Muscle of arm (tissue), 12 donors: Measurements from ENCODE around the gene UBXN11. TPM values are rescaled to one million over a fixed set of nuclear protein-coding genes. Genes with fewer than 3 reads are reported as not detected.

ENCODE experiments used
- DNase-seq: peaks from one replicate; pipeline ENCODE4 v3.0.0-alpha.2; 2013
- polyA plus RNA-seq, 12 donors: library from polyadenylated mRNA; unstranded; fragments of 120-200 nt; gene quantifications; one replicate each; pipeline ENCODE4 v1.2.1, GENCODE V29; 2013; ENCODE audit not compliant: insufficient read length in 12 of 12

Gene UBXN11
- polyA plus RNA-seq, 12 donors: 5.3 to 20.5 (median 7.6) TPM; not detected in 1

DNA sequence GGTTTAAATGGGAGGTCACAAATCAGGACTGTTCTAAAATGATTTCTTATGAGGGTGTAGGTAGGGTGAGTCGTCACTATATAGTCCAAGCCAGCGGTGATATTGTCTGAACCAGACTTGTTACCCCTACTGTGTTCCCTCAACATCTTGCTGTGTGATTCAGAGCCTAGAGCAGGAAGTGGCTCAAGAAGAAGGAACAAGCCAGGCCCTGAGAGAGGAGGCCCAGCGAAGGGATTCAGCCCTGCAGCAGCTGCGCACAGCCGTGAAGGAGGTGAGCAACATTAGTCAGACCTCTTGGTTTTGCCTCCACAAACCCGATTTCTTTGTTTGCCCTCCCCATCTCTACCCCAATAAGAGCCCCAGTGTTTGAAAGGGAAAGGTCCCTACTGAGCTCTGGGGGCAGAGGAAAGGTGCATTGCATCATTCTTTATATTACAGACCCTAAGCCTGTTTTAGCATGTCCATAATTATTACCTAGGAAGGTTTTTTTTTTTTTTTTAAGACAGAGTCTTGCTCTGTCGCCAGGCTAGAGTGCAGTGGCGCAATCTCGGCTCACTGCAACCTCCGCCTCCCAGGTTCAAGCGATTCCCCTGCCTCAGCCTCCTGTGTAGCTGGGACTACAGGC lies 31.5 kb downstream of the UBXN11 start:
- no peak for DNase-seq

DNA sequence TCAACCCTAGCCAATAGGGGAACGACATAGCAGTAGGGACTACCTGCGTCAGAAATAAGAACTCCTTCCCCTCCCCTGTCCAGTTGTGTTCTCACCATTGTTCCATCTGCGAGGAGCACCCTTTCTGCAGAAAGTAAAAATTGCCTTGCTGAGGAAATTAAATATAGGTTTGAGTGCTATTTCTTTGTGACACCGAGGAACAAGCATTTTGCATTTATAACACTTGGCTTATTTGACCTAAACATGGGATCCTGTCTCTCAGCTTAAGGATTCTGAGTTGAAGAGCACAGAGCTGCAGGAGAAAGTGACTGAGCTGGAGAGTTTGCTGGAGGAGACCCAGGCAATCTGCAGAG lies 37.3 kb downstream of the UBXN11 start:
- no peak for DNase-seq

DNA sequence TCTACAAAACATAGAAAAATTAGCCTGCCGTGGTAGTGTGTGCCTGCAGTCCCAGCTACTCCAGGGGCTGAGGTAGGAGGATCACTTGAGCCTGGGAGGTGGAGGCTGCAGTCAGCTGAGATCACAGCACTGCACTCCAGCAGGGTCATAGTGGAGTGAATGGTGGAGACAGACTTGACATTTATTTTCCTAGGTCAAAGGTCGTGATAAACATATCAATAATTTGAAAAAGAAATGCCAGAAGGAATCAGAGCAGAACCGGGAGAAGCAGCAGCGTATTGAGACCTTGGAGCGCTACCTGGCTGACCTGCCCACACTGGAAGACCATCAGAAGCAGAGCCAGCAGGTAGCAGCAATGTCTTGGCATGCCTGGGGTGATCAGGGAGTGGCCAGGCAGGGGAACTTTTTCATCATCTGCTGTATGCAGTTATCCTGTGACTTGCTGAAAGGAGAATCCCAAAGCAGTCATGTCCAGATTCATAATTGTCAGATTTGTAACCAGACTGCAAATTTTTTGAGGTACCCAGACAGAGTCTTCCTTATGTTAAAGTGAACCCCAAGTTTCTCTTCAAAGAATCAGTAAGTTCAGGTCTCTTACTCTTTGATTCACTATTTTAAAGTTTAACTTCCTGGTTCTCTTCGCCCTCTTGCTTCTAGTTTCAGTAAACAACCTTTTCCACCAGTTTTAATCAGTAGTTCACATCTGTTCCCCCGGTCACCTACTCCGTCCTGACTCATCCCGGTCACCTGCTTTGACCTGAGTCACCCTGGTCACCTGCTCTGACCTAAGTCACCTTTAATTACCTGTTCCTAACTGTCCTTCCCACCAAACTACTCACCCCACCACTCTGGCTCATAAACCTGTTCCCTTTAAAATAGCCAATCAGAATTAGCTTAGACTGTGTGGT lies 37.9 kb downstream of the UBXN11 start:
- DNase-seq: no peak

DNA sequence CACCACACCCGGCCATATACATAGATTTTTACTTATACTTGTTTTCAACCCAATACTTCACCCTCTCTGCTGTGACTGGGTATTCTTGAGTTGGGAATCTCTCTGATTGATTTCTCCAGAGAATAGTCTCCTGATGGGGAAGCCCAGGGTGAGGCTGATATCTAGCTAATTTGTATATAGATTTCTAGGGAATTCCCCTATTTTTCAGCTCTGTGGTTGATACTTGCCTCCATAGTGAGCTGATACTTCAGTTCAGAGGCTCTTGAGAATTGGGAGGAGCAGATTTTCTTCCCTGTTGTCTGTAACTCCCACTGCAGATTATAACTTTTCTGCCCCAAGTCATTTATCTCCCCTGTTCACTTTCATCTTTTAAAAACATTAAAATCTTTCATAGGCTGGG lies 41.0 kb downstream of the UBXN11 start:
- DNase-seq: no peak

DNA sequence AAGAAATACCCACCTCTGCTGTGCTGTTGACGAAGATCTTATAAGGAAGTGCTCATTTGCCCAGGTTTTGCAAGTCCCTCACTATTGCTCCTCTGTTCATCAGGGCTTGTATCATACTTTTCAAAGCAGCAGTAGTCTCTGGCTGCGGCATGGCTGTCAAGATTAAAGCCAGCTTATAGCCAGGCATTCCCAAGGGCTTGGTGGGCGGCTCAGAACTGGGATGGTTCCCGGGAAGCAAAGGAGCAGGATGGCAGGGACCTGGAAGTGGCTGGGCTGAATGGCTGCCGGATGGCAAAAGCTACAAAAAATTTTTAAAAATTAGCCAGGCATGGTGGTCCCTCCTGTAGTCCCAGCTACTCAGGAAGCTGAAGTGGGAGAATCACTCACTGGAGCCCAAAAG lies 43.2 kb downstream of the UBXN11 start:
- no peak for DNase-seq

DNA sequence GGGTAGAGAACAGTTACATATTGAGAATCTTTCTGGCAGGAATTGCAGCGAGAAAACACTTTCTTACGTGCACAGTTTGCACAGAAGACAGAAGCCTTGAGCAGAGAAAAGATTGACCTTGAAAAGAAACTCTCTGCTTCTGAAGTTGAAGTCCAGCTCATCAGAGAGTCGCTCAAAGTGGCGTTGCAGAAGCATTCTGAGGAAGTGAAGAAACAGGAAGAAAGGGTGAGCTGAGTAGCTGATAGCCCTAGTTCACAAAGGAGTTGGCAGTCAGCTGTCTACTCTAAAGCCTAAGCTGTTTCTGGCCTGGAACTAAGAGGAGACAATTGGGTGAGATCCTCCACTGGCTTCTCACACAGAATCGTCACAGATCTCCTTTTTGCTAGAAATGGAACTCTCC lies 46.9 kb downstream of the UBXN11 start:
- DNase-seq: no peak

DNA sequence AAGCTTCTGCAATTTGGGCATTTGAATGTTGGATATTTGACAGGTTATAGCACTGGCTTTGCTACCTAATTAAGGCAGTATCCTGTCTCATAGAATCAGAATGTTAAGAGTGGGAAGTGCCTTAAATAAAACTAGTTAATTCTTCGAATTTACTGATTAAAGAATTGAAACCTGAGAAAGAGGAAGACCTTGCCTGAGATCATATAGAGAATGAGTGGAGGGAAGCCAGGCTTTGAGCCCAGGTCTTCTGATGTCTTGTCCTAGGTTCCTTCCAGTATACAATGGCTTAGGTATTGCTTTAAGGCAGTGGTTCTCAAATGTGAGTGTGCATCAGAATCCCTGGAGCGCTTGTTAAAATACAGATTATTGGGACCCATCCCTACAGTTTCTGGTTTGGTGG lies 47.4 kb downstream of the UBXN11 start:
- no peak for DNase-seq

DNA sequence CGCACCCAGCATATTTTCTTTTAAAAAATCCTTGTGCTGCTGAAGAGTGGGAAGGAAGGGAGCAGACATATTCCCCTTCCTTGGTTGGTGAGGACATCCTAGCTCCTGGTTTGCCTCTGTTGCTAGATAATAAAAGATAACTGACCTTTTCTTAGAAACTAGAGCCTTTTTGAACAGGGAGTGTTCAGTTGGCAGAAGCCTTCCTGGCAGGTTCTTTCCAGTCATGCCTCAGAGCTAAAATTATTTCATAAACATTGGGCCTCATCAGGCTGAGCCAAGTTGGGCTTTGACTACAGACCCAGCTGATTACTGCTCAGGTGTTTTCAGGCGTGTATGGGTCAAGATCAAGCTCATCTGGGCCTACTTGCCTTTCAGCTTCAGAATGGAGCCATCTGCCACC lies 49.2 kb downstream of the UBXN11 start:
- no peak for DNase-seq

DNA sequence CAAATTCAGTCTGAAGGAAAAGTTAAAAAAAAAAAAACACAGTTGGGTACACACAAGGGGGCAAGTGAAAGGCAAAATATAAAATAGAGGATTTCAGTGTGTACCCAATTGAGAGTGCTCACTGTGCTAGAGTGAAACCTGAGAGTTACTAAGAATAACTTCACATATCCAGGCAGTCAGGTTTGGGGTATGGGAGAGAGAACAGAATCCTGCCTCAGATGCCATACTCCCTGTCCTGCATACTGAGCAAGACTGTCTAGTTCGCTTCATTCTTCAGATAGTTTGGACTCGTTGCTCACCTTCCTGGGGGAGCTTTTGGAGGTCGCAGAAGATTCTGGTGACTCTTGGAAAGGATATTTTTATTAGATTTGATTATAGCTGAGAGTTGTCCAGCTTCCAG lies 52.0 kb downstream of the UBXN11 start:
- no peak for DNase-seq

DNA sequence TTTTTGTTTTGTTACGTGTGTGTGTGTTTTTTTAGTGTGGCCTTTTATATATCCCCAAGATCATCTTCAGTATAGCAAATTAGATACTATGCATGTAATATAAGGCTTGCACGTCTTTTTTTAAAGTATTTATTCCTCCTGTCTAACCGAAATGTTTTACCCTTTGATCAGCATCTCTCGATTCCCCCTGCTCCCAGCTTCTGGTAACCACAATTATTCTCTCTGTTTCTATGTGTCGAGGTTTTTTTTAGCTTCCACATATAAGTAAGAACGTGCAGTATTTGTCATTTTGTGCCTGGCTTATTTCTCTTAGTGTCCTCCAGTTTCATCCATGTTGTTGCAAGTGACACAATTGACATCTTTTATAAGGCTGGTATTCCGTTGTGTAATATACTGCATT lies 53.7 kb downstream of the UBXN11 start:
- no peak for DNase-seq

DNA sequence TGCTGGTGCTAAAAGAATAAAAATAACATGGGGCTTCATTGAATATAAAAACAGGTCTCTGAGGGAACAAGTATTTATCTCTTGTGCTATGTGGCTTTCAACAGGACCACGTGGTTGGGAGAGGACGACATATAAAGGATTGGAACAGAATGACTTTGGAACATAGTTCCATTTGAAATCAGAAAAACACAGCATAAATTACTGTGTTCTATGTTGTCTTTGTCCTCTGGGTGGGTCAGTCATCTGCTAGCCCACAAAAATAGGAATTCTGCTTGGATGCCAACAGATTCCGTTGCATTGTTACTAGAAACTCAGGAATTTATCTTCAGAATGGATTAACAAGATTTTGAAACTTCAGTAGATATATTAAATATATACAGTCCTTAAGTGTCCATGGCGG lies 66.5 kb downstream of the UBXN11 start:
- no peak for DNase-seq

DNA sequence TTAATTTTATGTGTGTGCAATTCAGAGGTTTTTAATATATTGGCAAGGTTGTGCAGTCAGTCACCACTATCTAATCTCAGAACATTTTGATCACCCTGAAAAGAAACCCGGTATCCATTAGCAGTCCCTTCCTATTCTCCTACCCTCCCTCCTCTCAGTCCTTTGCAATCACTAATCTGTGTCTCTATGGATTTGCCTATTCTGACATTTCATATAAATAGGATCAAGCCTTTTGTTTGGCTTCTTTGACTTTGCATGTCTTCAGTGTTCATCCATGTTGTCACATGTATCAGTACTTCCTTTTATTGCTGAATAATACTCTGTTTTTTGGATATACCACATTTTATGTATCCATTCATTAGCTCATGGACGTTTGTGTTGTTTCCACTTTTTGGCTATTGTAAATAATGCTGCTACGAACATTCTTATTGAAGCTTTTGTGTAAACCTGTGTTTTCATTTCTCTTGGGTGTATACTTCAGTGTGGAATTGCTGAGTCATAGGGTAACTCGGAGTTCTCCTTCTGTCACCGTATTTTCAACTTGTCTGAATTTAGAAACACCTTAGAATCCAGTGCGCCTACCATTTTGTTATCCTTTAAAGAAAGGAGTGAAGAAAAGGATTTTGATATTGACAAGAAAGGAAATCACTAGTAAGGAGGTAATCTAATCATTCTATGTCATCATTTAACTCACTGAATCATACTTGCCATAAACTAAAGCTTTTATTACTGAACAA lies 69.0 kb downstream of the UBXN11 start:
- DNase-seq: no peak

DNA sequence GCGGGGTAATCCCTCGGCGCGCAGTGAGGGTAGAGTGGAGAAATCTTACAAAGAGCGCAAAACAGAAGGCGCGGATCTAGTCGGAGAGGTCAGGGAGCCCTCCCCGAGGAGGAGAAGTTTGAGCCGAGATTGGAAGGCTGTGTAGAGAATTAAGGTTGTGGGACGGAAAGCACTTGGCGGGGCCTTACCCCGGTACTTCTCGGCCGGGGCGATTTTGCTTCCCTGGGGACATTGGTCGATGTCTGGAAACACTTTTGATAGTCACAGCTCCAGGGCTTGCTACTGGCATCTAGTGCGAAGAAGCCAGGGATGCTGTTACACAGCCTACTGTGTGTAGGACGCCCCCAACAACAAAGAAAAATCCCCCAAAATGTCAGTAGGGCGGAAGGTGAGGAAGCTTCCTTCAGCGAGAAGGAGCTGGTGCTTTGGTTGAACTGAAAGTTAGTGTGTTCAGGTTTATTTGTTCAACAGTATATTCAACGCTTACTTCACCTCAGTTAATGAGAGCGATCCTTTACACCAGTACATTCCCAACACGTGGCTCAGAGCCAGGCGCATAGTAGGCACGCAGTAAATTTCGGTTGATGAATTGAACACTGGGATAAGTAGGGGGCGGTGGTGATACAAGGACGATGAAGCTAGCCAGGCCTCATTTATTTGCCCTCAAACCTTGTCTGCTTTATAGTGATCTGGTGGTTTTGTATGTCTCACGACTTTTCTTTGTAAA lies 71.6 kb downstream of the UBXN11 start:
- no peak for DNase-seq

DNA sequence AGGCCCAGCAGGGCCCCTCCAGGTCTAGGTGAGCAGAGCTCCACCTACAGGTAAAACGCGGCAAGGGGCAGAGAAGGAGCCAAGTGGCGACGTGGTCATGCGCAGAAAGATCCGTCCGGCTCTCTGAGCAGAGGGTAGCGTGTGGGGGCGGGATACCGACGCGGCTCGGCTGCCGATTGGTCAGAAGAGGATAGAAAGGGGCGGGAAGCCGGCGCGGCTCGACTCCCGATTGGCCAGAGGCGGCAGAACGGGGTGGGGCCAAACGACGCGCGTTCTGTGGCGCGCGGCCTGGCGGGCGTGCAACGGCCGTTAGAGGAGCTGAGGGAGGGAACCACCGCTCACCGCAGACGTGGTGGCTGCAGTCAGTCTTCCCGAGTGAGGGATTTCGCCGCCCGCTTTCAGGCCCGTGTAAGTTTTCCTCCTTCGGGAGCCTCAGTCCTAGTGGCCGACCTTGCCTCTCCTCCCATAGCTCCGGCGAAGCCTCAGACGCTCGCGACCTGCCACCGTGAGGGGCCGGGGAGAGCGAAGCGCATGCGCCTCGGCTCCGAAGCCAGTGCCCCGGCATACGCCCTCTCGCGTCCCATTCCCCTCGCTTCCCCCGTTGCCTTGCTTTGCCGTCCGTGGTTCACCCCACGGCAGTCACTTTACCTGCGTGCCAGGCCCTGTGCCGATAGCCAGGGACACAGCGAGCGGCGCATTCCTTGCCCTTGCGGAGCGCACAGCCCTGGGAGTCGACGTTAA lies 72.4 kb downstream of the UBXN11 start, which contains the start of gene CEP85:
CEP85 (plus strand) TSS at position 298 of the 741 bp plus-strand sequence. CDS start 5,584 bp downstream, outside the sequence.
- peak; percentile 96 for DNase-seq

Other genes with a start within 250 kb of the UBXN11 start
- 10 to 100 TPM in 11 of 12 donors, not detected in 1; 13.4 to 57.6 (median 38.9) TPM for gene TRIM63, start 239.0 kb downstream of the UBXN11 start, polyA plus RNA-seq
- gene PDIK1L, start 194.8 kb downstream of the UBXN11 start, polyA plus RNA-seq: 10 to 100 TPM in 1 of 12 donors, 1 to 10 TPM in 10, not detected in 1; 6.7 to 10.3 (median 7.6) TPM
- under 1 TPM in 10 of 12 donors, not detected in 2; 0.56 to 0.92 (median 0.77) TPM for gene FAM110D, start 147.6 kb downstream of the UBXN11 start, polyA plus RNA-seq
- gene C1orf232, start 137.7 kb downstream of the UBXN11 start, polyA plus RNA-seq: under 1 TPM in 1 of 12 donors, not detected in 11; 0.26 TPM
- 10 to 100 TPM in 10 of 12 donors, not detected in 2; 11.6 to 18.2 (median 14.3) TPM for gene ZNF593, start 136.7 kb downstream of the UBXN11 start, polyA plus RNA-seq
- gene ZNF593OS, start 134.8 kb downstream of the UBXN11 start, polyA plus RNA-seq: 1 to 10 TPM in 8 of 12 donors, under 1 TPM in 2, not detected in 2; 0.49 to 2.1 (median 1.3) TPM
- gene CNKSR1, start 129.1 kb downstream of the UBXN11 start, polyA plus RNA-seq: 10 to 100 TPM in 2 of 12 donors, 1 to 10 TPM in 9, not detected in 1; 1.7 to 13.5 (median 2.7) TPM
- gene CATSPER4, start 116.0 kb downstream of the UBXN11 start, polyA plus RNA-seq: under 1 TPM in 1 of 12 donors, not detected in 11; 0.08 TPM
- 10 to 100 TPM in 11 of 12 donors, not detected in 1; 21.0 to 34.8 (median 25.8) TPM for gene CEP85, start 72.4 kb downstream of the UBXN11 start, polyA plus RNA-seq
- 100 to 1,000 TPM in 2 of 12 donors, 10 to 100 TPM in 9, not detected in 1; 44.0 to 158 (median 54.0) TPM for gene SH3BGRL3, start 26.6 kb downstream of the UBXN11 start, polyA plus RNA-seq
- 10 to 100 TPM in 1 of 12 donors, 1 to 10 TPM in 9, not detected in 2; 1.3 to 40.6 (median 2.1) TPM for gene CD52, start 11.3 kb upstream of the UBXN11 start, polyA plus RNA-seq
- 10 to 100 TPM in 1 of 12 donors, 1 to 10 TPM in 2, under 1 TPM in 1, not detected in 8; 0.28 to 10.2 (median 2.3) TPM for gene CRYBG2, start 47.5 kb upstream of the UBXN11 start, polyA plus RNA-seq
- gene ZNF683, start 66.1 kb upstream of the UBXN11 start, polyA plus RNA-seq: under 1 TPM in 1 of 12 donors, not detected in 11; 0.48 TPM
- gene LIN28A, start 104.2 kb upstream of the UBXN11 start, polyA plus RNA-seq: under 1 TPM in 2 of 12 donors, not detected in 10; 0.07 to 0.11 TPM
- 10 to 100 TPM in 11 of 12 donors, not detected in 1; 16.7 to 28.3 (median 20.4) TPM for gene DHDDS, start 125.7 kb upstream of the UBXN11 start, polyA plus RNA-seq
- 1,000 to 10,000 TPM in 2 of 12 donors, 100 to 1,000 TPM in 10; 542 to 2,322 (median 683) TPM for gene HMGN2, start 165.8 kb upstream of the UBXN11 start, polyA plus RNA-seq
- 10 to 100 TPM in 2 of 12 donors, 1 to 10 TPM in 9, not detected in 1; 4.2 to 31.6 (median 5.9) TPM for gene RPS6KA1, start 223.1 kb upstream of the UBXN11 start, polyA plus RNA-seq